GM23338 (cell line): ENCODE data around the gene CCDC187.

Experiments
- EZH2 ChIP-seq: fragments of 200-600 bp; sonication (generic); IDR thresholded peaks from one replicate; pipeline ENCODE4 v1.8.0; 2017; ENCODE audit warnings: antibody characterized with exemption, mild to moderate bottlenecking, low read depth; ENCODE audit not compliant: unreplicated experiment
- EZH2phosphoT487 ChIP-seq: fragments of 200-600 bp; sonication (generic); IDR thresholded peaks from one replicate; pipeline ENCODE4 v1.8.1; 2018; ENCODE audit warnings: antibody characterized with exemption; ENCODE audit not compliant: unreplicated experiment
- JUNB ChIP-seq: IDR thresholded peaks from one replicate; pipeline ENCODE4 v1.6.1; 2016; ENCODE audit warnings: antibody characterized with exemption; ENCODE audit not compliant: unreplicated experiment
- NANOG ChIP-seq: IDR thresholded peaks from 2 replicates; pipeline ENCODE4 v1.6.1; 2016; ENCODE audit warnings: antibody characterized with exemption, borderline replicate concordance
- POLR2AphosphoS5 ChIP-seq: IDR thresholded peaks from 2 replicates; pipeline ENCODE4 v1.6.1; 2016; ENCODE audit warnings: antibody characterized with exemption, low read depth
- STAT1 ChIP-seq: IDR thresholded peaks from one replicate; pipeline ENCODE4 v1.6.1; 2016; ENCODE audit warnings: antibody characterized with exemption; ENCODE audit not compliant: unreplicated experiment
- TF ChIP-seq, protein P1 (sequence below), 2 experiments: fragments of 200-600 bp in 1 of 2; sonication (generic) in 1 of 2; conservative IDR thresholded peaks; 2 replicates each; pipeline versions ENCODE4 v1.5.1 to v1.6.1; 2016 to 2017; ENCODE audit warnings: antibody characterized with exemption in 2 of 2, low read depth in 2 of 2, mild to moderate bottlenecking in 2 of 2, moderate library complexity in 1 of 2
- TF ChIP-seq, protein P2 (sequence below): IDR thresholded peaks from one replicate; pipeline ENCODE4 v1.6.1; 2018; ENCODE audit warnings: antibody characterized with exemption; ENCODE audit not compliant: unreplicated experiment
- TF ChIP-seq, protein P3 (sequence below): IDR thresholded peaks from 2 replicates; pipeline ENCODE4 v1.6.1; 2016; ENCODE audit warnings: antibody characterized with exemption

DNA sequence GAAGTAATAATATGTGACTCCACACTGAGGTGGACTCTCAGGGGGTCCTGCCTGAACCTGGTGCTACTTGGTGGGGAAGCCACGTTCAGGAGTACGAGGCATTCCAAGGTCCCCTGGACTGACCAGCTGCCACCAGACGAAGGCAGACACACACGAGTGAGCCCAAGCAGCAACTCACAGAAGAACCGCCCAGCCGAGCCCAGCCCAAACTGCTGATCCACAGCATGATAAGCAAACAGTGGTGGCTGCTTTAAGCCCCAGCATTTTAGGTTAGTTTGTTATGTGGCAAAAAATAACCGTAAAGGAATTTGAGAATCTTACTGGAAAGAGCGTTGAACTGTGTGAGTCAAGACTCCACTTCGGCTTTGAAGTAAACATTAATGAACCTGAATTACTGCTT is 90.2 kb downstream of the CCDC187 start:
- TF ChIP-seq, protein P1, sequence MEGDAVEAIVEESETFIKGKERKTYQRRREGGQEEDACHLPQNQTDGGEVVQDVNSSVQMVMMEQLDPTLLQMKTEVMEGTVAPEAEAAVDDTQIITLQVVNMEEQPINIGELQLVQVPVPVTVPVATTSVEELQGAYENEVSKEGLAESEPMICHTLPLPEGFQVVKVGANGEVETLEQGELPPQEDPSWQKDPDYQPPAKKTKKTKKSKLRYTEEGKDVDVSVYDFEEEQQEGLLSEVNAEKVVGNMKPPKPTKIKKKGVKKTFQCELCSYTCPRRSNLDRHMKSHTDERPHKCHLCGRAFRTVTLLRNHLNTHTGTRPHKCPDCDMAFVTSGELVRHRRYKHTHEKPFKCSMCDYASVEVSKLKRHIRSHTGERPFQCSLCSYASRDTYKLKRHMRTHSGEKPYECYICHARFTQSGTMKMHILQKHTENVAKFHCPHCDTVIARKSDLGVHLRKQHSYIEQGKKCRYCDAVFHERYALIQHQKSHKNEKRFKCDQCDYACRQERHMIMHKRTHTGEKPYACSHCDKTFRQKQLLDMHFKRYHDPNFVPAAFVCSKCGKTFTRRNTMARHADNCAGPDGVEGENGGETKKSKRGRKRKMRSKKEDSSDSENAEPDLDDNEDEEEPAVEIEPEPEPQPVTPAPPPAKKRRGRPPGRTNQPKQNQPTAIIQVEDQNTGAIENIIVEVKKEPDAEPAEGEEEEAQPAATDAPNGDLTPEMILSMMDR (conservative IDR thresholded peaks at IDR 0.05; ENCODE audit: low read depth in 2 of 2), result no peak
- TF ChIP-seq EZH2 (no peak), POLR2AphosphoS5 (no peak), STAT1 (no peak), EZH2phosphoT487 (no peak), NANOG (no peak), JUNB (no peak)
- TF ChIP-seq, protein P2, sequence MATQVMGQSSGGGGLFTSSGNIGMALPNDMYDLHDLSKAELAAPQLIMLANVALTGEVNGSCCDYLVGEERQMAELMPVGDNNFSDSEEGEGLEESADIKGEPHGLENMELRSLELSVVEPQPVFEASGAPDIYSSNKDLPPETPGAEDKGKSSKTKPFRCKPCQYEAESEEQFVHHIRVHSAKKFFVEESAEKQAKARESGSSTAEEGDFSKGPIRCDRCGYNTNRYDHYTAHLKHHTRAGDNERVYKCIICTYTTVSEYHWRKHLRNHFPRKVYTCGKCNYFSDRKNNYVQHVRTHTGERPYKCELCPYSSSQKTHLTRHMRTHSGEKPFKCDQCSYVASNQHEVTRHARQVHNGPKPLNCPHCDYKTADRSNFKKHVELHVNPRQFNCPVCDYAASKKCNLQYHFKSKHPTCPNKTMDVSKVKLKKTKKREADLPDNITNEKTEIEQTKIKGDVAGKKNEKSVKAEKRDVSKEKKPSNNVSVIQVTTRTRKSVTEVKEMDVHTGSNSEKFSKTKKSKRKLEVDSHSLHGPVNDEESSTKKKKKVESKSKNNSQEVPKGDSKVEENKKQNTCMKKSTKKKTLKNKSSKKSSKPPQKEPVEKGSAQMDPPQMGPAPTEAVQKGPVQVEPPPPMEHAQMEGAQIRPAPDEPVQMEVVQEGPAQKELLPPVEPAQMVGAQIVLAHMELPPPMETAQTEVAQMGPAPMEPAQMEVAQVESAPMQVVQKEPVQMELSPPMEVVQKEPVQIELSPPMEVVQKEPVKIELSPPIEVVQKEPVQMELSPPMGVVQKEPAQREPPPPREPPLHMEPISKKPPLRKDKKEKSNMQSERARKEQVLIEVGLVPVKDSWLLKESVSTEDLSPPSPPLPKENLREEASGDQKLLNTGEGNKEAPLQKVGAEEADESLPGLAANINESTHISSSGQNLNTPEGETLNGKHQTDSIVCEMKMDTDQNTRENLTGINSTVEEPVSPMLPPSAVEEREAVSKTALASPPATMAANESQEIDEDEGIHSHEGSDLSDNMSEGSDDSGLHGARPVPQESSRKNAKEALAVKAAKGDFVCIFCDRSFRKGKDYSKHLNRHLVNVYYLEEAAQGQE, result no peak
- TF ChIP-seq, protein P3, sequence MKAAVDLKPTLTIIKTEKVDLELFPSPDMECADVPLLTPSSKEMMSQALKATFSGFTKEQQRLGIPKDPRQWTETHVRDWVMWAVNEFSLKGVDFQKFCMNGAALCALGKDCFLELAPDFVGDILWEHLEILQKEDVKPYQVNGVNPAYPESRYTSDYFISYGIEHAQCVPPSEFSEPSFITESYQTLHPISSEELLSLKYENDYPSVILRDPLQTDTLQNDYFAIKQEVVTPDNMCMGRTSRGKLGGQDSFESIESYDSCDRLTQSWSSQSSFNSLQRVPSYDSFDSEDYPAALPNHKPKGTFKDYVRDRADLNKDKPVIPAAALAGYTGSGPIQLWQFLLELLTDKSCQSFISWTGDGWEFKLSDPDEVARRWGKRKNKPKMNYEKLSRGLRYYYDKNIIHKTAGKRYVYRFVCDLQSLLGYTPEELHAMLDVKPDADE, result no peak
